ENCODE results near the gene GYPB.
"Not testable (repeated sequence)": the region's sequence is repeated elsewhere in the genome, so short reads cannot be mapped to it uniquely, and the experiment has no call there.

Gene GYPB

GRCh38 chr4:144014808-144015207 lies 4.4 kb downstream of the GYPB start:
- no peak for DNase-seq

DNA sequence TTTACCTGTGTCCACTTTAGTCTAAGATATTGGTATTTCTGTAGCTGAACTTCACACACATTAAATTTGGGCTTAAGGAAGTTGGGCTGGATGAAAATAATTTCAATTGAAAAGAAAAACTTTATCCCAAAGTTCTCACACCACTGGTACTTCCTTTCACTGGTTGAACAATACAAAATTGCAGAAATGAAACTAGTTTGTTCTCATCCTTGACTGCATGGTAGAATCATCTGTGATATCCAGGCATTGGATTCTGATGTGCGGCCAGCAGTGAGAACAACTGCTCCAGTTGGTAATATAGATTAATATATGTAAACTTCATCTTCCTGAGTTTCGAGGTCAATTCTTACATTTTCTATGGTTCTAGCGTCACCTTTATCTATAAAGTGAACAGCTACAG lies 10.6 kb downstream of the GYPB start:
- not testable (repeated sequence) for DNase-seq

DNA sequence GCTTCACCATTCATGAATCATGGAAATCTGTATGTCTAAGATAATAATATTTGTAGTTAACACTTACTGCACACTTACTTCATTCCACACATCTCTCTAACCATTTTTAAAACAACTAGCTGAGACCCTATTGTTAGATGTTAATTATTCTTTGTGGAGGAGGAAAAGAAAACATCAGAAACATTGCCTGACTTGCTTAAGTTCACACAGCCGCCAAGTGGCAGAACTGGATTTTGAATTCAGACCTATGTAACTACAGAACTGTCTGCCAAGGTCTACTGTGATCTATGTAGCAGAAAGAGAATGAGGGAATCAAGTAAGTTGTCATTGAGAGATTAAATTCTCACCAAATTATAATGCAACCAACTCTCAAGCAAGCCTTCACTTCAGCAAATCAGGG lies 11.2 kb downstream of the GYPB start:
- DNase-seq: not testable (repeated sequence)

DNA sequence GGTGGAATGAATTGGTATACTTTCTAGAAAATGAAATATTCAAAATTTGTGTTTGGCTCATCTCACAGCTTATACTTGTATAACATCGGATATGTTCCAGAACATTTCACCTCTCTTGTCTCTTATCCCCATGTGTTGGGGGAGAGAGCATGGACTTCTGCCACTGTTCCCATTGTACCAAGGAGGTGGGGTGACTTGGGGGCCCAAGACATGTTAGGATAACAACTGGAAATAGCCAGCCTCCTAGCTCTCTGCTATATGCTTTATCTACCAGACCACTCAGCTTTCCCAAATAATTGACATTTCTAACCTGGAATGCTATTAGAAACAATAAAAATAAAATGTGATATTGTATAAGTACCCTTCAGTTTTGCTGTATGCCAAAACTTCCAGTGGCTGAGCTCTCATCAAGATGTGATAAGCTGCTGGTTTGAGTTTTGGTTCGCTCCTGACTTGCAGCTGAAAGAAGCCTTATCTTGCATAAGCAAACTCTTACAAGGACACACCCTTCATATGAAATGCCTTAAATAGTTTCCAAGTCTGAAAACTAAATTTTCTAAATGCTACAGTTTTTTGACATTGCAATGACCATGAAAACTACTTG lies 12.9 kb downstream of the GYPB start:
- not testable (repeated sequence) for DNase-seq

DNA sequence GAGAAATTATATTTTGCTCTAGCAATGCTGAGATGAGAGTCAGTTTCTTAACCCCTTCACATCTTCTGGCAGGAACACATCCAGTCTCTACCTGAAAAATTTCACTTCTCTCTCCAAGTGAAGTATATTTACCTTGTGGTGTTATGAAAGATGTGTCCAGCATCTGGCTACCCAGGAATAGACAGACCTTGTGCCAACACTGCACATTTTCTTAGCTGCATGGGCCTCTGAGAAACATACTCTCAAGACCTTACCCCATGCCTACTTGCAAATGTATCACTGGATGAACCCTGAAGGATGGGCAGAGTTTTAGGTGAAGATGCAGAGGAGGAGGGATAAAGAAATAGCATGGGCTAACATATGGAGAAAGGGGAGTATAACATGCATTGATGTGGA lies 13.6 kb downstream of the GYPB start:
- DNase-seq: not testable (repeated sequence)

DNA sequence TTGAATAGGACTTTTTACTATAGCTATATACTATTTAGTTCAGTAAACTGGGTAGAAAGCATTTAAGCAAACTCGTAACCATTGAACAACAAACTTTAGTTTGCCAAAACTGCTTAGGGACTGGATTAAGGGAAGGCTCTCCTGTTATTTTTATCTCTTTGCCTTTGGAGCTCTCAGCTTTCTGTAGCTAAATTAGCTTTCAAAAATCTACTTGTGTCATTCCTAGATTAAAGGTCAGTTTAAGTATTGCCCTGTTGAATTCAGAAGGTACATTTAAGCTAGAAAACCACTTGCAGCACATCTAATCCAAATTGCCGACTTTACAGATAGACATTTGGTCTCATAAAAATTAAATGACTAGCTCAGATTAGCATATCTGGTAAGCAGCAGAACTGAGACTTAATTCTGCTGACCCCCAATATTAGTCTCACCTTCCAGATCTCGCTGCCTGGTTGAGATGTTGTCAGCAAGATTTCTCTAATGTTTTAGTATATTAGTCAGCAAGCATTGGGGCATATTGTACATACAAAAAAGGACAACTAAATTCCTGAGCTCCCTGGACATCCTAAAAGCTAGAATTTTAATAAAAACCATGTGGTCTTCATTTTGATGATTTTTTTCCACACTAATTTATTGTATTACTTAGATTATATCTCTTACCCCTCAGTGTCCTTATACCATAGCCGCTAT lies 14.2 kb downstream of the GYPB start:
- not testable (repeated sequence) for DNase-seq

DNA sequence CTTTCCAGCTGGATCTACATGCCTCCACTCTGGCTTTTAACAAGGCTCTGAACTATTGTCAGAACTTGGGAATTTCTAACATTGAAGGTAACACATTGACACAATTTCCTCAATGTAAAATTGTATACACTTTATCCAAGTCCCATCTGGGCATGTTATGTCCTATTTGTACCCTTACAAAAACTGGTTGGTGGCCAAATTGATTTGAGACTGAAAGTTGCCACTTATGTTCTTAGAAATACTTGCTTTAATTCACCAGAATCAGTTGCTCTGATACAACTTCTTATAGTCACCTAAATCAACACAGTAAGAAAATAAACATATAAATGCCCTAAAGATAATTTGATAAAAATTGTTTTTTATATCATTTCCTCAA lies 15.3 kb downstream of the GYPB start:
- not testable (repeated sequence) for DNase-seq

DNA sequence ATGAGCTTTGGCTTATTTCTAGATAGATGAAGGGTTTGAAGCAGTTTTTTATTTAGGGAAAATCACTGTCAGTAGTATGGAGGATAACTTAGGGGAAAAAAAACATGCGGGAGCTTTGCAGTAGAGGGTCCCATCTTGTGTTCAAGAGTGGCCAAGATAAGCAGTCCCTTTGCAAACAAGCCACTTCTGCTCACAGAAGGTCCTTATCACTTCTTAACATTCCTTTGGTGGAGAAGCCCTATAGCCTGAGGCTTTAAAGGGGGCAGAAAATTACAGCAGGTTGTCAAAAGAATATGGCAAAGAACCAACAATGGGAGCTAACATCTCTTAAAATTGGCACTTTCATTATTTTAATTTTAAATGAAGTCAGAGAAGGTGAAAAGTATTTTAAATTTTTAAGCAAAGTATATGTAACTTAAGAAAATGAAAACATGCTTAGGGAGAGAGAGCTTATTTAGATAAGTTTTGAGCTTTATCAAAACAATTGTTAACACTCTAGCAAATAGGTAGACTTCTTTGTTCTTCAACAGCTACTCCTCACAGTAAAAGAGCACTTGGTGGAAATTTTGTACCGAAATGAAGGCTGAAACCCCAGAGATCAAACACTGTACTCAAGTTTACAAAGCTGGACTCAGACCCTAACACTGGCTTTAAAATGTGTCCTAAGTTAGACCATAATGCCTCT lies 15.8 kb downstream of the GYPB start:
- not testable (repeated sequence) for DNase-seq

- DNase-seq: not testable (repeated sequence)
Observed at GRCh38 chr4:144000331-144000995, 18.7 kb downstream of the GYPB start.

DNA sequence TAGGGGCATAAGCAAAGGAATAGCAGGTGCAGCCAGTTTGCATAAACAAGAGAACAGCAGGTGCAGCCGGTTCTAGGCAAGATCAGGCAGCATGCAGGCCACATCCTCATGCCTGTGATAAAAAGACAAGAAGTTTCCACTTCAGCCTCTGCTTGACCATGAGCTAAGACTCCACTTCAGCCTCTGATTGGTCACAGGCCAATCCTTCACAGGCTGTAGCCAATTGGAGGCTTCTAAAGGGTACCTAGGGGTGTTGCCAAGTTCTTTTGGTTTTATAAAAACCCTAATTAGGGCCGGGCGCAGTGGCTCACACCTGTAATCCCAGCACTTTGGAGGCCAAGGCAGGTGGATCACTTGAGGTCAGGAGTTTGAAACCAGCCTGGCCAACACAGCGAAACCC lies 23.0 kb downstream of the GYPB start:
- DNase-seq: not testable (repeated sequence)

DNA sequence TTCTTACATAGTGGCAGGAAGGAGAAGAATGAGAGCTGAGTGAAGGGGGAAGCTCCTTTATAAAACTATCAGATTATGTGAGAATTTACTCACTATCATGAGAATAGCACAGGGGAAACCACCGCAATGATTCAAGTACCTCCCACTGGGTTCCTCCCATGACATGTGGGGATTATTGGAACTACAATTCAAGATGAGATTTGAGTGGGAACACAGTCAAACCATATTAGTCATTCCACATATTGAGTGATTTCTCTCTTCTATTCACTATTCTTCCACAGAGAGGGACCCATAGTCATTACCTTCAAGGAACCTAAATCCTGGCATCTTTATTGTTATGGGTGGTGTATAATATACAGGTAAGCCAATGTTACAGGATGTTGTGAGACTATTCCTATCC lies 27.4 kb downstream of the GYPB start:
- not testable (repeated sequence) for DNase-seq

DNA sequence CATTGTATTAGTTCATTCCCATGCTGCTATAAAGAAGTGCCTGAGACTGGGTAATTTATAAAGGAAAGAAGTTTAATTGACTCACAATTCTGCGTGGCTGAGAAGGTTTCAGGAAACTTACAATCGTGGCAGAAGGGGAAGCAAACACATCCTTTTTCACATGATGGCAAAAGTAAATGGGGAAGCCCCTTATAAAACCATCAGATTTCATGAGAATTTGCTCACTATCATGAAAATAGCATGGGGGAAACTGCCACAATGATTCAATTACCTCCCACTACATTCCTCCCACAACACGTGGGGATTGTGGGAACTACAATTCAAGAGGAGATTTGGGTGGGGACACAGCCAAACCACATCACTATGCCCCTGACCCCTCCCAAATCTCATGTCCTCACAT lies 28.5 kb downstream of the GYPB start:
- not testable (repeated sequence) for DNase-seq

- no peak for DNase-seq
Observed at GRCh38 chr4:143986180-143986579, 33.0 kb downstream of the GYPB start.

DNA sequence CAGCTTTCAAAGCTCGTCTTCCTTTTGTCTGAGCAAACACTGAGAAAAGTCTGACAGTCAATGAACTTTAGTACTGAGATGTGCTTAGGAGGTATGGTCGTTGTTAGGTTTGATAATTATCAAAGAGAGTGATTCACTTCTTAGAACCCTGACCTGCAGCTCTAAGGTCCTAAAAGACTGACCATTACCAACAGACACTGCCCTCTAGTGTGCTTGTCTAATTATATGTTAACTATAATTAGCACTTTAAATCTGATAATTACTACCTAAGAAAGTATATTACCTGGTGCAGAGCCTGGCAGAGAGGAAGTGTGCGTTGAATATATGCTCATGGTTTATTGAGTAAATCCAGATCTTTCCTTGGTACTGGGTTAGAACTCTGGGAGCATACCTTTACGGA lies 38.4 kb downstream of the GYPB start:
- not testable (repeated sequence) for DNase-seq

GRCh38 chr4:143975527-143975926 lies 43.7 kb downstream of the GYPB start:
- DNase-seq: not testable (repeated sequence)

- DNase-seq: not testable (repeated sequence)
Observed at GRCh38 chr4:143974021-143974420, 45.2 kb downstream of the GYPB start.

DNA sequence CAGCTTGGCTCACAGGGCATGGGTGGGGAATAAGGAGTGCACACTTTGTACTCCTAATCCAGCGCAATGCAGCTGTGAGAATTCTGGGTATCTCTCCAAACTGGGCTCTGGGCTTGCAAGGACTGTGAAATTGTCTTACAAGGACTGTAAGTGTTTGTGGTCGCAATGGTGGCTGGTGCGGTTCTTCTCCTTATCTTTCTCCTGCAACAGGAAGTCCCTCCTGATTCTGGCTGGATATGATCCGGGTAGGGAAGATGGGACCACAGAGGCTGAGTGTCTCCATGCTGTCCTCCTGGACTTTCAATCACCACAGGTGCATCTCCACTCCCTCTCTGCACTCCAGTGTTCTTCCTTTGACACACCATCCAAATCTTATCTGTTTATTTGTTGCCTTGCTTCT lies 58.1 kb downstream of the GYPB start:
- no peak for DNase-seq

DNA sequence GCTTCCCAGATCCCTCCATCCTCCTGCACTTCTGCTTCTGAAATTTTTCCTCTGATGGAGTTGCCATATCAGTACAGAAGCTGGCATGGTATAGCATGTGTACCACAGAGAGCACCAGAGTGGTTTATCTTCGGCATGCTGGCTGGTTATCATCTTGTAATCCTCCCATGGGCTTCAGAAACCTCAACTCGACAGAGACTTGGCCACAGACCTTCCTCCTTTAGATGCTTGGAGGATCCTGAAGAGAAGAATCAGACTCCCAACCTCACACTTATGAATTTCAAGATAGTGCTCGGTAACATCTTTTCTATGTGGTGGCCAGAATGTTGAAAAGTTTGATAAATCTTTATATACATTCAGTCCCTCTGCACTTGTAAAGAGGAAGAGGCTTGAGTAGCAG lies 63.9 kb downstream of the GYPB start:
- DNase-seq: not testable (repeated sequence)

DNA sequence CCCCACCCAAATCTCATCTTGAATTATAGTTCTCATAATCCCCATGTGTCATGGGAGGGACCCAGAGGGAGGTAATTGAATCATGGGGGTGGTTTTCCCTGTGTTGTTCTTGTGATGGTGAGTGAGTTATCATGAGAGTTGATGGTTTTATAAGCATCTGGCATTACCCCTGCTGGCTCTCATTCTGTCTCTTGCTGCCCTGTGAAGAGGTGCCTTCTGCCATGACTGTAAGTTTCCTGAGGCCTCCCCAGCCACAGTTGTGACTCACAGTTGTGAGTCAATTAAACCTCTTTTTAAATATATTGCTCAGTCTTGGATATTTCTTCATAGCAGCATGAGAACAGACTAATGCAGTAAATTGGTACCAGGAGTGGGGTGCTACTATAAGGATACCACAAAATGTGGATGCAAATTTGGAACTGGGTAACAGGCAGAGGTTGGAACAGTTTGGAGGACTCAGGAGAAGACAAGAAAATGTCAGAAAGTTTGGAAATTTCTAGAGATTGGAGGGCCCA lies 67.7 kb downstream of the GYPB start:
- not testable (repeated sequence) for DNase-seq

GRCh38 chr4:143950967-143951366 lies 68.2 kb downstream of the GYPB start:
- not testable (repeated sequence) for DNase-seq

DNA sequence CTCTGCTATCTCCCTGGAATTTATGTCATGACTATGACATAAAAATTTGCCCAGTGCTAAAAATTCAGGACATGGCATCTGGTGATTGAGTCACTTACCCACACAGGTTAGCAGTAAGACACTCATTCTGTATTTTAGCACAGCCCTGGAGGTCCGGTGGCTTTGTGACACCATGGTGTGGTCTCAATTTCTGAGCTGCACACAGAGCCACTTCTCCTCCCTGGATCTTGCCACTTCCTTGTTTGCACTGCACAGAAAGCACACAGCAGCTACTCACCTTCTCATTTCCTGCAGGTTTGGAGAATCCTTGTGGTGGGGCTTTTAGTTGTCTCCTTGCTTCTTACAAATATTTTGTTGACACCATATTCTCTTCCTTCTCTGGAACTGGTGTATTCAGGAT lies 69.0 kb downstream of the GYPB start:
- DNase-seq: not testable (repeated sequence)

DNA sequence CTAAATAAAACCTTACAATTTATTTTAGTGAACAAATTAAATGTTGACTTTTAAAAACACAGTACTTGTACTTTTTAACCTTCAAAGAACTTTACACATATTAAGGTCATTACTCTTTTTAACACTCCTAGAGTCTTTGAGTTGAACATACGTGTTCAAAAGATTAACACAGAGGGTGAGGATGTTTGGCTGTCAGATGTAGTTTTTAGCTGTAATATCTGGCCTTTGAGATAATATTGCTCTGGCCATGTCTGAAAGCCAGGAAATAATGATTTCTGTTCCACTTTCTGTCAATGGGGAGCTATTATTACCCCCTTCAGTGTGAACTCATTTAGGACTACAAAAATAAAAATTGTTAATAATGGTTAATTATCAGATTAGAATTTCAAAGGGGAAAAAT lies 71.7 kb downstream of the GYPB start:
- DNase-seq: not testable (repeated sequence)
